ENCODE measurements around the gene XPA.
A peak's percentile ranks its signal among the peaks of the same experiment; 100 is the strongest.
"Not testable (repeated sequence)": the region's sequence is repeated elsewhere in the genome, so short reads cannot be mapped to it uniquely, and the experiment has no call there.

The XPA gene

GRCh38 chr9:97696803-97697601 lies at the start of gene XPA:
XPA (minus strand) TSS chr9:97697340; CDS start chr9:97697292, 48 bp downstream.
- peak; percentile 97 for DNase-seq

DNA sequence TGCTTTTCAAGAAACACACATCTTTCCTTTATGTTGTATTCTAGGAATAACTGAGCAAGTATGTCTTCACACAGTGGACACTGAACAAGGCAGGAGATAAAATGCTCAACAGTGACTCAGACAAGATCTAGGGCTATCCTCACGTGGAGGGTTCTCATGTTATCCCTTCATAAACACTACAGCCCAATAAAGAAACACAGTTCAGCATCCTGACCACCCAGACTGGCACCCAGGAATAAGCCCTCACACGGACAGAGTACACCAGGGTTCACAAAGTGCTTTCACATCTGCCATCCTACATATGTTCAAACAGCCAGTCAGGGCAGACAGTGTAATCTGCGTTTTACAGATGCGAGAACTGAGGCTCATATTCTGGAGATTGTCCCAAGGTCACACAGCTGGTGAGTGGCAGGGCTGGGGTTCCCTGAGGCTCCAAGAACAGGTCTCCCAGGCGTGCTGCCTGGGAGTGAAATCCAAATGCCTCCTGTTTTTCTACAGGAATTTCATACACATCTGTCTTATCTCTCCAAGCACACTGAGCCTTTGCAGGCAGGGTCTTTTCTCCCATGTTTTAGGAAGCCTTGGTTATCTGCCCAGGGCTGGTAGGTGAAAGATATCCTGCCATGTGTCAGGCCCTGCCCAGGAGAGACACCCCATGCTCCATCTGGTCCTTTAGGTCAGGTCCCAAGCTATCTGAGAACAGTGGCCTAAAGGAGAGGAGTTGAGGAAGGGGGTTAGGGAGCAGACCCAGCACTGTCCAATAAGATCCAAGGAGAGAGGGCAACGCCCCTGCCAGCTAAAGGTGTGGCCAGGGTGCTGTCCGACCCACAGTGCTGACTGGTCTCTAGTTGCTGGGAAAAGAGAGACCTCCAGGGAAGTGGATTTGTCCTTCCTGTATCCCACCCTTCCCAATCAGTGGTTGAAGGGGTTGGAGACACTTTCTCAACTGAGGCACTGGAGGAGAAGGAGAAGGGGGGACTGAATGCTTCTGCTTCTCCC lies 47.9 kb upstream of the XPA start:
- DNase-seq, result no peak

- not testable (repeated sequence) for DNase-seq
These were observed 46.9 kb upstream of the XPA start for GRCh38 chr9:97744025-97744424.

DNA sequence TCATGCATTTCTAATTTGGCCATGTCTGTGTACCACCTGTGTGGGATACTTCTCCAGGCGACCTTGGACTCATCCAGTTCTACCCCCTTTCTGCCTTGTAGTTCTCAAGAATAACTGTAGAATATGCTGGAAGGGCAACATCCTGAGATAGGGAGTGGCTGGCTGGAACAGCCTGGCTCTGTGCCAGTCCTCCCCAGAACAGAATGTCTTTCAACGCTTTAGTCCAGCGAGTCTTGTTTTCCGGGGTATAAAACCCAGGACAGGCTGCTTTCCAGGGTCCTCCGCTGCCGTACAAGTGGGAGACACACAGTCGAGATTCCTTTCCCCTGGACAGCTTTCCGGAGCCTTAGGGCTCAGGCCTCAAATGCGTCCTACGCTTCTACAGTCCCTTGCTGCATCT lies 45.4 kb upstream of the XPA start:
- no peak for DNase-seq

DNA sequence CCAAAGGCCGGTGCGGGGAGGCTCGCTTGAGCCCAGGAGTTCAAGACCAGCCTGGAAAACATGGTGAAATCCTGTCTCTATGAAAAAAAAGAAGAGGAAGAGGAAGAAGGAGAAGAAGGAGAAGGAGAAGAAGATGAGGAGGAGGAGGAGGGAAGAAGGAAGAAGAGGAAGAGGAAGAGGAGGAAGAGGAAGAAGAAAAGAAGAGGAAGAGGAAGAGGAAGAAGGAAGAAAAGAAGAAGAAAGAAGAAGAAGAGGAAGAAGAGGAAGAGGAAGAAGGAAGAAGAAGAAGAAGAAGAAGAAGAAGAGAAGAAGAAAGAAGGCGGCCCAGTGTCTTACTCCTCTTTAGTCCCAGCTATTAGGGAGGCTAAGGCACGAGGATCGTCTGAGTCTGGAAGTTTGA lies 44.8 kb upstream of the XPA start:
- DNase-seq, result no peak

DNA sequence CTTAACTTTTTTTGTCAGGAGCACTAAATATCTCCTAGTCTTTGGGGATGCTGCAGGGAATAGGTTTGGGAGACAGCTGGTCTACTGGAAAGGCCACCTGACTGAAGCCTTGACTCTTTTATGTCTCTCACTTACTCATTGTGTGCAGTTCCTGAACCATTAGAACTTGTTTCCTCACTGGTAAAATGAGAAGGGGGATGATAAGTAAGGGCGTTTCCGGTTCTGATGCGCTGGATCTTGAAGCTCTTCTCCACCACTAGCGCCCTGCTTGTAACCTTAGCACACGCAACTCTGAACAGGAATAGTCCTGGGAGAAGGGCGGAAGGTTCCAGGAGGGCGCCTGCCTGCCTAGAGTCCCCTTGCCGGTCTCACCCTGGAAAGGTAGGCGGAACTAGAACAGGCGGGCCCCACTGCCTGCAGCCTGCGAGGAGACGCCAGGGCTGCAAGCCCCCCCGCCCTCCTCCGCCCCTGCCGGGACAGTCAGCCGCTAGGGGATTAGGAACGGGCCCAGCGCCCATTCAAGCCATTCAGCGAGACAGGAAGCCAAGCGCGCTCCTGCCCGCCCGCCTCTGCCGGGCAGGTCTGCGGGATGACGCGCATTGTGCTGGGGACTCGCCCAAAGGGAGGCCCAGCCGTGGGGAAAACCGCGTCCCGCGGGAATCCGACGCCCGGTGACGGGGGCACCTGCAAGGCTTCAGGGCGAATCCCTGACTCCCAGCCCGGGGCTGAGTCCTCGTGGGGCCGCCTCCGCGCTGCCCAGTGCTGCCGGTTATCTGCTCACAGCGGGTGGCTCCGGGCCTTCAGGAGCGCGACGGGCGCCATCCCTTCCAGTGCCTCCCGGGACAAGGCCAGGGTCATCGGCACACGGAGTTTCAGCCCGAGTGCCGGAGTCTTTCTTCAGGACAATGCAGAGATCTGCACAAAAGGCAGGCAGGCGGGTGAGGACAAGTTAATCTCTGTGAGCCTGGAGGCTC lies 44.0 kb upstream of the XPA start:
- DNase-seq, result peak; percentile 76

DNA sequence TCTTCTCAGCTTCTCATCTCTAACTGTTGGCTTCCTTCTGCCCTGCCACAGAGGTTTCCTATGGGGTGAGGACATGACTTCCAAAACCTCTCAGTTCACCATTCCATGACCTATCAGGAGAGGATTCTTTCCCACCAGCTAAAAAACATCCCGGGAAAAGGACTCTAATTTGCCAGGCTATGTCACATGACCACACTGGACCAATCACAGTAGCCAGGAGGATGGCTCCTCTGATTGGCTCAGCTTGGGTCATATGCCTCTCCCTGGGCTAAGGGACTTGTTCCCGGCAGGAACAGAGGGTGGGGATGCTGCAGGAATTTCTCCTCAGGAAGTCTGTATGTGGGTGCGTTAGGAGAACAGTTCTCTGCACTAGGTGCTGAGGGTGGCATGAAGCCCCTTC lies 40.3 kb upstream of the XPA start:
- DNase-seq, result no peak

- no peak for DNase-seq
These were observed 38.0 kb upstream of the XPA start for GRCh38 chr9:97735070-97735600.

- peak; percentile 24 for DNase-seq
These were observed 29.6 kb upstream of the XPA start for GRCh38 chr9:97726716-97727115.

- no peak for DNase-seq
These were observed 26.7 kb upstream of the XPA start for GRCh38 chr9:97723819-97724218.

GRCh38 chr9:97722331-97722730 lies 25.2 kb upstream of the XPA start:
- DNase-seq, result no peak

DNA sequence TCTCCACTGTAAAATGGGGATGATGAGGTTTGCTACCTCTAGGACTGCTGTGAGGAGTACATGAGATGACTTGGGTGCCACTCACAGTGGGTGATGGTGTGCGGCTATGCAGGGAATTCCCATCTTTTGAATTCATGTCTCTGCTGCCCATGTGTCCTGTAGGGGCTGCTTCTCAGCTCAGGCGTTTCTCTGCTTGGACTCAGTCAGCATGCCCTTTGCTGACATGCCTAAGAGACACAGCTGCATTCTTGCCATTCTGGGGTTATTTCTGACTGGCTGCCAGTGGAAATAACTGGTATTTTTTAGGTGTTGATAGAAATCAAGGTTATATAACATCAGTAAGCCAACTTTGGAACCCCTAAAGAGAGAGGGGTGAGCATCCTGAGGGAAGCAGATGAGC lies 24.3 kb upstream of the XPA start:
- no peak for DNase-seq

- DNase-seq, result no peak
These were observed 20.7 kb upstream of the XPA start for GRCh38 chr9:97717866-97718265.

GRCh38 chr9:97714435-97714834 lies 17.3 kb upstream of the XPA start:
- no peak for DNase-seq

- no peak for DNase-seq
These were observed 14.1 kb upstream of the XPA start for GRCh38 chr9:97711223-97711626.

GRCh38 chr9:97710356-97711222 lies 13.4 kb upstream of the XPA start:
- peak; percentile 65 for DNase-seq

GRCh38 chr9:97706246-97706645 lies 9.1 kb upstream of the XPA start:
- no peak for DNase-seq

- DNase-seq, result no peak
These were observed 8.3 kb upstream of the XPA start for GRCh38 chr9:97705354-97705950.

DNA sequence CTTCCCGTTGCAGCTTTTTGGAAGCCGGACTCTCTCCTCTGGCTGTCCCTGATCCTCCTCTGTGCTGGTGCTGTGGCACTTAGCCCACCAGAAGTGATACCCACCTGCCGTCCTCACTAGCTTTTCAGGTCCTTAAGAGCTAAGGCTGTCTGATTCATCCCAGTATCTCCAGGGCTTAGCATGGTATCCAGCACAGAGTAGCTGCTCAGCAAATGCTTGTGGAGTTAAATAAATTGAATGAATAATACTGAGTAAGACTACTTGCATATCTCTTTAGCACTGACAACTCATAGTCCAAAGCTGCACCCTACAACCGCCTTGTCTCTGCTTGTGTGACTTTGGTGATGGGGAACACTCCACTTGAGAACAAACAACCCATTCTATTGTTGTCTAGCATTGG lies 7.7 kb upstream of the XPA start:
- no peak for DNase-seq

GRCh38 chr9:97704345-97704677 lies 7.2 kb upstream of the XPA start:
- DNase-seq, result no peak

Measured in activated CD8-positive, alpha-beta memory T cell treated with anti-CD3 and anti-CD28 coated beads for 24 hours (primary cell).